Measurements from ENCODE around the gene USP40. TPM values are rescaled to one million over a fixed set of nuclear protein-coding genes. Genes with fewer than 3 reads are reported as not detected.

Gene USP40
- total and polyA plus RNA-seq, 2 donors = 16.1 to 26.7 TPM

GRCh38 chr2:233434666-233435330, 131.8 kb downstream of the USP40 start:
- Histone ChIP-seq H3K27me3 (ENCODE audit: control insufficient read depth in 2 of 2, insufficient read depth in 1 of 2, low read length in 1 of 2) (no peaks in the 10 kb centered on the region), H3K27ac (ENCODE audit: low read depth in 1 of 2, low read length in 1 of 2) (no peak overlapping the region), H3K9me3 (ENCODE audit: control insufficient read depth in 2 of 2, insufficient read depth in 1 of 2, low read length in 1 of 2) (no peaks in the 10 kb centered on the region), H3K4me3 (ENCODE audit: low read length in 2 of 2) (no peak overlapping the region), H3K4me1 (ENCODE audit: control insufficient read depth in 2 of 2, insufficient read depth in 2 of 2, low read length in 2 of 2) (no peaks in the 10 kb centered on the region), H3K36me3 (ENCODE audit: control insufficient read depth in 2 of 2, insufficient read depth in 2 of 2, low read length in 1 of 2) (peaks cover 37 to 44% of the 10 kb centered on the region in 2 donors)
- 92% methylated on average over 18 of the region's 18 CpGs for WGBS
- DNase-seq (ENCODE audit: low read depth in 6 of 9, low spot score in 9 of 9) = no peak

- H3K27ac ChIP-seq (ENCODE audit: low read depth in 1 of 2, low read length in 1 of 2) = no peak overlapping the region
- H3K27me3 ChIP-seq (ENCODE audit: control insufficient read depth in 2 of 2, insufficient read depth in 1 of 2, low read length in 1 of 2) = no peaks in the 10 kb centered on the region
- H3K36me3 ChIP-seq (ENCODE audit: control insufficient read depth in 2 of 2, insufficient read depth in 2 of 2, low read length in 1 of 2) = peaks cover 31 to 38% of the 10 kb centered on the region in 2 donors
- no peaks in the 10 kb centered on the region for H3K9me3 ChIP-seq (ENCODE audit: control insufficient read depth in 2 of 2, insufficient read depth in 1 of 2, low read length in 1 of 2)
- no peak for DNase-seq (ENCODE audit: low read depth in 6 of 9, low spot score in 9 of 9)
- no peak overlapping the region for H3K4me3 ChIP-seq (ENCODE audit: low read length in 2 of 2)
- 98% methylated on average over 1 of the region's 1 CpG for WGBS
- H3K4me1 ChIP-seq (ENCODE audit: control insufficient read depth in 2 of 2, insufficient read depth in 2 of 2, low read length in 2 of 2) = no peaks in the 10 kb centered on the region
Measured at GRCh38 chr2:233433794-233434193, 132.8 kb downstream of the USP40 start.

GRCh38 chr2:233433029-233433428, 133.6 kb downstream of the USP40 start:
- WGBS = 96% methylated on average over 2 of the region's 2 CpGs
- H3K27ac ChIP-seq (ENCODE audit: low read depth in 1 of 2, low read length in 1 of 2) = no peak overlapping the region
- peaks cover 28 to 33% of the 10 kb centered on the region in 2 donors for H3K36me3 ChIP-seq (ENCODE audit: control insufficient read depth in 2 of 2, insufficient read depth in 2 of 2, low read length in 1 of 2)
- H3K9me3 ChIP-seq (ENCODE audit: control insufficient read depth in 2 of 2, insufficient read depth in 1 of 2, low read length in 1 of 2) = no peaks in the 10 kb centered on the region
- H3K27me3 ChIP-seq (ENCODE audit: control insufficient read depth in 2 of 2, insufficient read depth in 1 of 2, low read length in 1 of 2) = no peaks in the 10 kb centered on the region
- no peak overlapping the region for H3K4me3 ChIP-seq (ENCODE audit: low read length in 2 of 2)
- DNase-seq (ENCODE audit: low read depth in 6 of 9, low spot score in 9 of 9) = no peak
- H3K4me1 ChIP-seq (ENCODE audit: control insufficient read depth in 2 of 2, insufficient read depth in 2 of 2, low read length in 2 of 2) = no peaks in the 10 kb centered on the region

GRCh38 chr2:233430651-233431050, 135.9 kb downstream of the USP40 start:
- peaks cover 8 to 10% of the 10 kb centered on the region in 2 donors for H3K36me3 ChIP-seq (ENCODE audit: control insufficient read depth in 2 of 2, insufficient read depth in 2 of 2, low read length in 1 of 2)

GRCh38 chr2:233430081-233430480, 136.5 kb downstream of the USP40 start:
- Histone ChIP-seq H3K36me3 (ENCODE audit: control insufficient read depth in 2 of 2, insufficient read depth in 2 of 2, low read length in 1 of 2) (peaks cover 4 to 5% of the 10 kb centered on the region in 2 donors), H3K4me1 (ENCODE audit: control insufficient read depth in 2 of 2, insufficient read depth in 2 of 2, low read length in 2 of 2) (no peaks in the 10 kb centered on the region), H3K4me3 (ENCODE audit: low read length in 2 of 2) (no peak overlapping the region), H3K9me3 (ENCODE audit: control insufficient read depth in 2 of 2, insufficient read depth in 1 of 2, low read length in 1 of 2) (no peaks in the 10 kb centered on the region), H3K27me3 (ENCODE audit: control insufficient read depth in 2 of 2, insufficient read depth in 1 of 2, low read length in 1 of 2) (no peaks in the 10 kb centered on the region), H3K27ac (ENCODE audit: low read depth in 1 of 2, low read length in 1 of 2) (no peak overlapping the region)
- 68% methylated on average over 4 of the region's 4 CpGs for WGBS
- no peak for DNase-seq (ENCODE audit: low read depth in 6 of 9, low spot score in 9 of 9)

More at GRCh38 chr2:233430651-233431050, 135.9 kb downstream of the USP40 start:
- 97% methylated on average over 1 of the region's 1 CpG for WGBS
- Histone ChIP-seq H3K9me3 (ENCODE audit: control insufficient read depth in 2 of 2, insufficient read depth in 1 of 2, low read length in 1 of 2) (no peaks in the 10 kb centered on the region), H3K4me1 (ENCODE audit: control insufficient read depth in 2 of 2, insufficient read depth in 2 of 2, low read length in 2 of 2) (no peaks in the 10 kb centered on the region), H3K4me3 (ENCODE audit: low read length in 2 of 2) (no peak overlapping the region), H3K27ac (ENCODE audit: low read depth in 1 of 2, low read length in 1 of 2) (no peak overlapping the region), H3K27me3 (ENCODE audit: control insufficient read depth in 2 of 2, insufficient read depth in 1 of 2, low read length in 1 of 2) (no peaks in the 10 kb centered on the region)
- no peak for DNase-seq (ENCODE audit: low read depth in 6 of 9, low spot score in 9 of 9)

- Histone ChIP-seq H3K27ac (ENCODE audit: low read depth in 1 of 2, low read length in 1 of 2) (no peak overlapping the region), H3K4me3 (ENCODE audit: low read length in 2 of 2) (no peak overlapping the region), H3K36me3 (ENCODE audit: control insufficient read depth in 2 of 2, insufficient read depth in 2 of 2, low read length in 1 of 2) (peaks cover 0 to 4% of the 10 kb centered on the region in 2 donors), H3K9me3 (ENCODE audit: control insufficient read depth in 2 of 2, insufficient read depth in 1 of 2, low read length in 1 of 2) (no peaks in the 10 kb centered on the region), H3K27me3 (ENCODE audit: control insufficient read depth in 2 of 2, insufficient read depth in 1 of 2, low read length in 1 of 2) (no peaks in the 10 kb centered on the region), H3K4me1 (ENCODE audit: control insufficient read depth in 2 of 2, insufficient read depth in 2 of 2, low read length in 2 of 2) (no peaks in the 10 kb centered on the region)
- 95% methylated on average over 20 of the region's 20 CpGs for WGBS
- no peak for DNase-seq (ENCODE audit: low read depth in 6 of 9, low spot score in 9 of 9)
Measured at GRCh38 chr2:233429175-233429897, 137.2 kb downstream of the USP40 start.

GRCh38 chr2:233428438-233428837, 138.1 kb downstream of the USP40 start:
- DNase-seq (ENCODE audit: low read depth in 6 of 9, low spot score in 9 of 9) = no peak
- no peaks in the 10 kb centered on the region for H3K4me1 ChIP-seq (ENCODE audit: control insufficient read depth in 2 of 2, insufficient read depth in 2 of 2, low read length in 2 of 2)
- H3K27ac ChIP-seq (ENCODE audit: low read depth in 1 of 2, low read length in 1 of 2) = no peak overlapping the region
- peaks cover 0 to 4% of the 10 kb centered on the region in 2 donors for H3K36me3 ChIP-seq (ENCODE audit: control insufficient read depth in 2 of 2, insufficient read depth in 2 of 2, low read length in 1 of 2)
- no peaks in the 10 kb centered on the region for H3K9me3 ChIP-seq (ENCODE audit: control insufficient read depth in 2 of 2, insufficient read depth in 1 of 2, low read length in 1 of 2)
- no peaks in the 10 kb centered on the region for H3K27me3 ChIP-seq (ENCODE audit: control insufficient read depth in 2 of 2, insufficient read depth in 1 of 2, low read length in 1 of 2)
- no peak overlapping the region for H3K4me3 ChIP-seq (ENCODE audit: low read length in 2 of 2)
- 97% methylated on average over 7 of the region's 7 CpGs for WGBS

GRCh38 chr2:233428008-233428407, 138.6 kb downstream of the USP40 start:
- no peak overlapping the region for H3K27ac ChIP-seq (ENCODE audit: low read depth in 1 of 2, low read length in 1 of 2)
- H3K36me3 ChIP-seq (ENCODE audit: control insufficient read depth in 2 of 2, insufficient read depth in 2 of 2, low read length in 1 of 2) = peaks cover 0 to 4% of the 10 kb centered on the region in 2 donors
- no peak for DNase-seq (ENCODE audit: low read depth in 6 of 9, low spot score in 9 of 9)
- no peak overlapping the region for H3K4me3 ChIP-seq (ENCODE audit: low read length in 2 of 2)
- H3K27me3 ChIP-seq (ENCODE audit: control insufficient read depth in 2 of 2, insufficient read depth in 1 of 2, low read length in 1 of 2) = no peaks in the 10 kb centered on the region
- H3K4me1 ChIP-seq (ENCODE audit: control insufficient read depth in 2 of 2, insufficient read depth in 2 of 2, low read length in 2 of 2) = no peaks in the 10 kb centered on the region
- whole genome bisulfite sequencing = 89% methylated on average over 3 of the region's 3 CpGs
- H3K9me3 ChIP-seq (ENCODE audit: control insufficient read depth in 2 of 2, insufficient read depth in 1 of 2, low read length in 1 of 2) = no peaks in the 10 kb centered on the region

GRCh38 chr2:233426619-233427342, 139.8 kb downstream of the USP40 start:
- 94% methylated on average over 7 of the region's 7 CpGs for WGBS
- Histone ChIP-seq H3K36me3 (ENCODE audit: control insufficient read depth in 2 of 2, insufficient read depth in 2 of 2, low read length in 1 of 2) (peaks cover 0 to 4% of the 10 kb centered on the region in 2 donors), H3K27me3 (ENCODE audit: control insufficient read depth in 2 of 2, insufficient read depth in 1 of 2, low read length in 1 of 2) (no peaks in the 10 kb centered on the region), H3K4me1 (ENCODE audit: control insufficient read depth in 2 of 2, insufficient read depth in 2 of 2, low read length in 2 of 2) (peaks cover 7 to 10% of the 10 kb centered on the region in 2 donors), H3K4me3 (ENCODE audit: low read length in 2 of 2) (no peak overlapping the region), H3K27ac (ENCODE audit: low read depth in 1 of 2, low read length in 1 of 2) (no peak overlapping the region), H3K9me3 (ENCODE audit: control insufficient read depth in 2 of 2, insufficient read depth in 1 of 2, low read length in 1 of 2) (no peaks in the 10 kb centered on the region)
- no peak for DNase-seq (ENCODE audit: low read depth in 6 of 9, low spot score in 9 of 9)
